Fibroblast of pulmonary artery (primary cell): Measurements from ENCODE around the gene MAN1C1.

Experiments
- DNase-seq: peaks from one replicate; pipeline ENCODE4 v3.0.0-alpha.2; 2010; ENCODE audit warnings: low read depth
- H3K4me3 ChIP-seq: replicated peaks from 2 replicates; pipeline ENCODE4 v1.5.1; 2011; ENCODE audit warnings: low read depth, mild to moderate bottlenecking, control low read depth, low read length, moderate library complexity
- CTCF ChIP-seq: IDR thresholded peaks from 2 replicates; pipeline ENCODE4 v1.5.1; 2011; ENCODE audit warnings: mild to moderate bottlenecking, control low read depth, low read length, inconsistent platforms; ENCODE audit errors: missing control alignments

MAN1C1 gene

DNA sequence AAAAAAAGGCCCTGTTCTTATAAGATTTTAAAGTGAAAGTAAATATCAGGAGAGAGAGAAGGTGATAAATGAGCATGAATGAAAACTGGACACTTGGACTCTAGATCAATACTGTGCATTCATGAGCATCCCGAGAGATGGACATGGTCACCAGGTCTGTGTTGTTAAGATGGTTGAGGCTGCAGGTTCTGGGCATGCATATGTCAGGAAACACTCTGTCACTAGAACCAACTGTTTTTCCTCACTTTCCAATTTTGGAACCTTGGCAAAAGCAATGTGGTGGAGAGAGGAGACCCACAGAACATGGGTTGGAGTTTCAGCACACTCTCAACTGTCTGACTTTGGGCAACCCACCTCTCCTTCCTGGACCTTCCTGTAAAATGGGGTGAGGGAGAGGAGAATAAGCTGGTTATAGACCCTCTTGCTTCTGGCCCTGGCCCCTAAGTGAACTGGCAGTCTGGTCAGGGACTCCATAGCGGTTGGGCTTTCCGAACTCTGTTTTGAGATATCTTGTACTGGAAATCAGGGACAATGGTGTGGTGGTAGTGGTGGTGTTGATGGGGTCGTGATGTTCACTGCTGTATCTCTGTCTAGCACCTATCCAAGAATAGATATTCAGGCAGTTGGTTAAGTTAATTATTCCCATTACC, 4.2 kb downstream of the MAN1C1 start:
- H3K4me3 ChIP-seq = no peak overlapping the region
- no peak for TF ChIP-seq CTCF
- no peak for DNase-seq

DNA sequence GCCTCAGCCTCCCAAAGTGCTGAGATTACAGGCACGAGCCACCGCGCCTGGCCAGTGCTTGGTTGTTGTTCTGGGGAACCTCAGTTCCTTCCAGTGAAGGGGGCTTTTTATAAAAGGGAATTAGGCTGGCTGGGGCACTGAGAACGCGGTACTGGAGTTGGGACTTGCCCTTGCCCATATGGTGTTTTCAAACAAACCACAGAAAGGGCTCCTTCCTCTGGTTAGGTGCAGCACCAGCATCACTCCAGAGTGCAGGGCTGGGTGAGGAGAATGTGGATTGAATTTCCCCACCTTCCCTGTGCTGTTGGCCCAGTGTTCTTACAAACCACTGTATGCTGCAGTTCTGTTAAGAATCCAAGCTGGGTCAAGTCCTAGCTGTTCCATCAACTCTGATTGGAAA, 5.3 kb downstream of the MAN1C1 start:
- no peak for TF ChIP-seq CTCF
- no peak overlapping the region for H3K4me3 ChIP-seq
- DNase-seq = no peak

- TF ChIP-seq CTCF = no peak
- DNase-seq = no peak
- H3K4me3 ChIP-seq = no peak overlapping the region
Measured at GRCh38 chr1:25622531-25622930, 5.9 kb downstream of the MAN1C1 start.

DNA sequence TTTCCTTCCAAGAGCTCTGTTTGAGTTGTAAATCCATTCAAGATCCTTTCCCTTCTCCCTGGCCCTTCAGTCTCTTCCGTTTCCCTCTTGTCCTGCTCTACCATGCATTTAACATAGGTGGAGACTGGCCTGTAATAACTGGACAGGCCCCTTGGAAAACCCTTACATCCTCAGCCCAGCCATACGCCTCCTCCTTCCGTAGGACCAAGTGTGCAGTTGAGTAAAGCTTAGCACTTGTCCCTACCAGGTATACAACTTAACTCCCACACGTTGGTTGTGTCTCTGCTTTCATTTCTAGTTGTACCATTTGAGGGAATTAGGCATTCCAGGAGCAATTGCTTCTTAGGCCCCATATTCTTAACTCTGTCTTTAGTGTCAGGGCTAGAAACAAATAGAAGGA, 6.4 kb downstream of the MAN1C1 start:
- no peak for DNase-seq
- no peak for TF ChIP-seq CTCF
- H3K4me3 ChIP-seq = no peak overlapping the region

GRCh38 chr1:25623731-25624130, 7.1 kb downstream of the MAN1C1 start:
- DNase-seq = no peak
- no peak for TF ChIP-seq CTCF
- H3K4me3 ChIP-seq = no peak overlapping the region

GRCh38 chr1:25624156-25624555, 7.6 kb downstream of the MAN1C1 start:
- no peak for TF ChIP-seq CTCF
- no peak for DNase-seq

GRCh38 chr1:25624604-25625003, 8.0 kb downstream of the MAN1C1 start:
- no peak overlapping the region for H3K4me3 ChIP-seq
- DNase-seq = no peak
- no peak for TF ChIP-seq CTCF

More at GRCh38 chr1:25624156-25624555, 7.6 kb downstream of the MAN1C1 start:
- no peak overlapping the region for H3K4me3 ChIP-seq
